Neutrophil (primary cell): ENCODE measurements around the gene XIRP1.

Source experiments
- H3K27ac ChIP-seq: fragments of 200-600 bp; sonication (generic); 2 replicates; pipeline ENCODE4 v1.5.1; 2016; ENCODE audit warnings: mild to moderate bottlenecking, moderate library complexity
- H3K27me3 ChIP-seq: fragments of 200-600 bp; sonication (generic); 2 replicates; pipeline ENCODE4 v1.6.0; 2016; ENCODE audit warnings: mild to moderate bottlenecking
- H3K36me3 ChIP-seq: fragments of 200-600 bp; sonication (generic); 2 replicates; pipeline ENCODE4 v1.5.1; 2017
- H3K4me1 ChIP-seq, 2 experiments: fragments of 200-600 bp in 1 of 2; sonication (generic) in 1 of 2; 1 replicate in 1 of 2; 2 replicates in 1 of 2; pipeline versions ENCODE4 v1.5.1 to v1.6.1; 2013 to 2016; ENCODE audit warnings: low read depth in 1 of 2, low read length in 1 of 2, mild to moderate bottlenecking in 1 of 2, moderate library complexity in 1 of 2; ENCODE audit not compliant: control insufficient read depth in 1 of 2, insufficient read depth in 1 of 2
- H3K4me3 ChIP-seq, 2 experiments: fragments of 200-600 bp in 1 of 2; sonication (generic) in 1 of 2; 1 replicate in 1 of 2; 2 replicates in 1 of 2; pipeline ENCODE4 v1.5.1; 2013 to 2016; ENCODE audit warnings: low read depth in 1 of 2, low read length in 1 of 2, mild to moderate bottlenecking in 1 of 2, moderate library complexity in 1 of 2
- H3K9me3 ChIP-seq: fragments of 200-600 bp; sonication (generic); 2 replicates; pipeline ENCODE4 v1.5.1; 2016
- TF ChIP-seq, protein P1 (sequence below): fragments of 200-600 bp; sonication (generic); IDR thresholded peaks from 2 replicates; pipeline ENCODE4 v1.5.1; 2016; ENCODE audit warnings: antibody characterized with exemption

XIRP1 gene

DNA sequence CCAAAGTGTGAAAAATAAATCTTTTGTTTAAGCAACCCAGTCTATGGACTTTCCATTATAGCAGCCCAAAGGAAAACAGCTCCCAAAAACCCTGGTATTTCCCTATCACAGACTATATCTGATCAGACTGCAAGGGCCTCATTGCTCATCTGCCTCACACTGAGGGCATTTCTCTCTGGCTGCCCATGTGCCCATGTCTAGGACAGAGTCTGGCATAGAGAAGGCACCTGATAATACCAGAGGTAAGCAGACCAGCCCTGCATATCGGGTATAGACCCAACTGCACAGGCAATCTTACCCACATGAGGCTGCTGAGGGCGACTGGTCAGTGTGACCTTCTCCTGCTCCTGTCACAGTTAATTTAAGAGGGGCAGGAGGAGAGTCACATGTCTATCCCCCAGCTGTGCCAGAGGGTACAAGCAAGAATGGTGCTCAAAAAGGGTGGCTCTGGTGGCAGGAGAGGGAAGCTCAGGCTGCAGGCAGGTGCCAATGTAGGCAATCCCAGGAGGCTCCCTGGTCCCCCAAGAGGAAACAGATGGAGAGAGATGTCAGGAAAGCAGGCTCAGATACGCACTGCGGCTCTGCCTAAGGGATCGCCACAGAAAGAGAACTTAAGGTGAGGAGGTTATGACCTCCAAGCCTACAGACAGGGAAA, 42.1 kb downstream of the XIRP1 start:
- peak overlapping the region; percentile 98 for H3K27ac ChIP-seq
- H3K4me1 ChIP-seq: peaks cover 67 to 76% of the 10 kb centered on the region in 2 experiments
- peaks cover 22% of the 10 kb centered on the region for H3K36me3 ChIP-seq
- no peaks in the 10 kb centered on the region for H3K9me3 ChIP-seq
- H3K27me3 ChIP-seq: no peaks in the 10 kb centered on the region
- H3K4me3 ChIP-seq: peak overlapping the region; percentile 81 to 89
- TF ChIP-seq, protein P1, sequence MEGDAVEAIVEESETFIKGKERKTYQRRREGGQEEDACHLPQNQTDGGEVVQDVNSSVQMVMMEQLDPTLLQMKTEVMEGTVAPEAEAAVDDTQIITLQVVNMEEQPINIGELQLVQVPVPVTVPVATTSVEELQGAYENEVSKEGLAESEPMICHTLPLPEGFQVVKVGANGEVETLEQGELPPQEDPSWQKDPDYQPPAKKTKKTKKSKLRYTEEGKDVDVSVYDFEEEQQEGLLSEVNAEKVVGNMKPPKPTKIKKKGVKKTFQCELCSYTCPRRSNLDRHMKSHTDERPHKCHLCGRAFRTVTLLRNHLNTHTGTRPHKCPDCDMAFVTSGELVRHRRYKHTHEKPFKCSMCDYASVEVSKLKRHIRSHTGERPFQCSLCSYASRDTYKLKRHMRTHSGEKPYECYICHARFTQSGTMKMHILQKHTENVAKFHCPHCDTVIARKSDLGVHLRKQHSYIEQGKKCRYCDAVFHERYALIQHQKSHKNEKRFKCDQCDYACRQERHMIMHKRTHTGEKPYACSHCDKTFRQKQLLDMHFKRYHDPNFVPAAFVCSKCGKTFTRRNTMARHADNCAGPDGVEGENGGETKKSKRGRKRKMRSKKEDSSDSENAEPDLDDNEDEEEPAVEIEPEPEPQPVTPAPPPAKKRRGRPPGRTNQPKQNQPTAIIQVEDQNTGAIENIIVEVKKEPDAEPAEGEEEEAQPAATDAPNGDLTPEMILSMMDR: no peak

DNA sequence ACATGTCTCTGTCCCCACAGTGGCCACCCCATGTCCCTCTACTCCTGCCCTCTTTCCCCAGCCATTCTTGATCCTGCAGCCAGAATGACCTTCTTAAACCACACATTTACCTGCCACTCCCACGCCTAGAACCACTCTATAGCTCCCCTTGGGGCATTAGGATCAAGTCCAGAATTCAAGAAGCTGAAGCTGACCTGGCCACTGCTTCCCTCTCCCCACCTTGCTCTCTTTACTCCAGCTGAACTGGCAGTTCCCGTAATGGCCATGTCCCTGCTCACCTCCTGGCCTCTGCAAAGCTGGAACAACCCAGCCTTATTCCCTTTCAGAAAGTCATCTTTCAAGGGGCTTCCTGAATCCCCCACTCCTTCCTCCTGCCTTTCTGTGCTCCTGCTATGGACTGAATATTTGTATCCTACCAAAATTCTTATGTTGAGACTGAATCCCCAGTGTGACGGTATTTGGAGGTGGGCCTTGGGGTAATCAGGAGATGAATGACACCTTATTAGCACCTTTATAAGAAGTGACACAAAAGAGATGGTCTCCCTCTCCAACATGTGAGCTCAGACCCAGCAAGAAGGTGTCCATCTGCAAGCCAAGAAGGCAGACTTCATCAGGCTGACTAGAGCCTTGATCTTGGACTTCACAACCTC, 42.8 kb downstream of the XIRP1 start:
- Histone ChIP-seq H3K4me1 (peaks cover 67 to 76% of the 10 kb centered on the region in 2 experiments), H3K27ac (peak overlapping the region; percentile 98), H3K36me3 (peaks cover 28% of the 10 kb centered on the region), H3K27me3 (no peaks in the 10 kb centered on the region), H3K9me3 (no peaks in the 10 kb centered on the region), H3K4me3 (peak overlapping the region in 1 of 2 experiments; percentile 81)
- TF ChIP-seq, protein P1: no peak

DNA sequence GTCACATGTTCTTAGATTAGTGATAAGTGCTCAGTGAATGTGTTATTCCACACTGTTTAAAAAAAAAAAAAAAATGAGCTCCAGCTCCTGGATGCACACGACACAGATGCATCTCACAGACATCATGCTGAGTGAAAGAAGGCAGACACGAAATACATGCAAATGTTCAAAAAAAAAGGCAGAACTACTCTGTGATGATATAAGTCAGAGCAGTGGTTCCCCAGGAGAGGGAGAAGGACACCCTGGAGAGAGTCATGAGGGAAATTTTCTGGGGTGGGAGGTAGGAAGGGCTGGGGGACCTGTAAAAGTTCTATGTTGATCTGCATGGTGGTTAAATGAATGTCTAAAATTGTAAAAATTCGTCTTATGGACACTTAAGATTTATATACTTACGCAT, 43.3 kb downstream of the XIRP1 start:
- TF ChIP-seq, protein P1: no peak
- peak overlapping the region; percentile 98 for H3K27ac ChIP-seq
- H3K9me3 ChIP-seq: no peaks in the 10 kb centered on the region
- peaks cover 67 to 74% of the 10 kb centered on the region in 2 experiments for H3K4me1 ChIP-seq
- H3K27me3 ChIP-seq: no peaks in the 10 kb centered on the region
- H3K4me3 ChIP-seq: peak overlapping the region; percentile 51 to 58
- H3K36me3 ChIP-seq: peaks cover 34% of the 10 kb centered on the region

DNA sequence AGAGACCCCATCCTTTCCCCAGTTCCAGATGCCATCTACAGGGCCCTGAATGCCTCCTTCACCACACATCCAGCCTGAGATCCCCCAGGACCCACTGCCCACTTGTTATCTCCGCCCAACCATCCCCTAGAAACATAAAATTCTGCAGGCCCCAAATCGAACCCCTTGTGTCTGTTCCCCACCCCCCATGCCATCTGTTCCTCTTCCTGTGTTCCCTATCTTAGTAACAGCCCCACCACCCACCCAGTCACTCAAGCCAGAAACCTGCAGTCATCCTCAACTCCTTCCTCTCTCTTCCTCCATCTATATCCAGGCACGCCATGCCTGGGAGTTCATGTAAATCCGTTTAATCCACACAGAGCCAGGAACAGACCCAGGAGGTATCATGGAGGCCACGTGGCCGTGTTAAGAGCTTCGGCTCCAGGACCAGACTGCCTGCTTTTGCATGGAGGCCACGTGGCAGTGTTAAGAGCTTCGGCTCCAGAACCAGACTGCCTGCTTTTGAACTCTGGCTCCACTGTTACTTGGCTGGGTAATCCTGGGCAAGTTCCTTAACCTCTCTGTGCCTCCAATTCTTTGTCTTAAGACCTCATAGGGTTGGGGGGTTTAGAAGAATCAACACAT, 43.8 kb downstream of the XIRP1 start:
- H3K9me3 ChIP-seq: peaks cover 2% of the 10 kb centered on the region
- peak overlapping the region; percentile 51 to 58 for H3K4me3 ChIP-seq
- H3K4me1 ChIP-seq: peaks cover 67 to 69% of the 10 kb centered on the region in 2 experiments
- TF ChIP-seq, protein P1: no peak
- H3K36me3 ChIP-seq: peaks cover 39% of the 10 kb centered on the region
- no peaks in the 10 kb centered on the region for H3K27me3 ChIP-seq
- peak overlapping the region; percentile 98 for H3K27ac ChIP-seq

DNA sequence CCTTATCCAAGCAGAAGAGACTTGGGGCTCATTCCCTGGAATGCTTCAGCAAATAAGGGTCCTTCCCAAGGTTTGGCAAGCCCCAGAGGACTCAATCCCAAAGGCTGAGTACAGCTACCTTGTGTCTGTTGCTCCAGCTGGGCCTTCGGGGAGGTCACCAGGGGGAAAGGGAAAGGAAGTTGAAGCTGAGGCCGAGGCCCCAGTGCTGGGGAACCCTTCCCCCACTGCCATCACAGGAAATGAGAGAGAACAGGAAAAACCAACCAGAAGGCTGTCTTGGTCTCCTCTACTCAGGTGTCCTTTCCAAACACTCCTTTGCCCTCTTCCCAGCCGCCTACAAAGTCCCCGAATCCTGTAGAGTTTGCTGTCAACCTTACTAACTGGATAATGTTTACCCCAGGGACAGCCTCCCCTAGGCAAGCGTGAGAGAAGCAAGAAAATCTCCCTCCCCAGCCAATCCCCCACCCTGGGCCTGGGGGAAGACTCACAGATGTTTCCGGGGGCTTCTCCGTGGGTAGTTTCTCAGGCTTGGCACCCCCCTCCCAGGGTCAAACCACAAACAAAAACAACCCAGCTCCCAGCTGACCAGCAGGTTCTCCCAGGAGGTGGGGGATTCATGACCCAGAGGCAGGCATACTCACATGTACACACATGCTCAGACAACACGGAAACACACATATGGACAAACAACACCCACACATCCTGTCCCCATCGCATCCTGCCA, 44.5 kb downstream of the XIRP1 start:
- H3K4me3 ChIP-seq: peak overlapping the region; percentile 51 to 58
- no peaks in the 10 kb centered on the region for H3K27me3 ChIP-seq
- peaks cover 6% of the 10 kb centered on the region for H3K9me3 ChIP-seq
- H3K4me1 ChIP-seq: peaks cover 67 to 69% of the 10 kb centered on the region in 2 experiments
- peaks cover 46% of the 10 kb centered on the region for H3K36me3 ChIP-seq
- peak overlapping the region; percentile 98 for H3K27ac ChIP-seq
- TF ChIP-seq, protein P1: no peak
